Gastroesophageal sphincter (tissue), 4 donors: ENCODE data around the gene RHOA. TPM values are rescaled to one million over a fixed set of nuclear protein-coding genes. Genes with fewer than 3 reads are reported as not detected.

Experiments used
- ATAC-seq: fragments of 150-250 bp; one replicate; pipeline ENCODE4 v1.9.1; 2016; ENCODE audit warnings: mild to moderate bottlenecking, moderate library complexity
- H3K27ac ChIP-seq, 4 donors: fragments of 200-600 bp; sonication (generic) in 3 of 4; 1 replicate in 3 of 4; 2 replicates in 1 of 4; pipeline ENCODE4 v1.5.1; 2016 to 2019
- H3K27me3 ChIP-seq: fragments of 200-600 bp; sonication (generic); one replicate; pipeline ENCODE4 v1.5.1; 2019
- H3K36me3 ChIP-seq, 2 donors: fragments of 200-600 bp; sonication (generic); one replicate each; pipeline ENCODE4 v1.5.1; 2019; ENCODE audit warnings: control low read depth in 1 of 2
- H3K4me1 ChIP-seq, 3 donors: fragments of 200-600 bp; sonication (generic); 1 replicate in 2 of 3; 2 replicates in 1 of 3; pipeline ENCODE4 v1.5.1; 2016 to 2019; ENCODE audit warnings: control low read depth in 2 of 3
- H3K4me3 ChIP-seq, 2 donors: fragments of 200-600 bp; sonication (generic); one replicate each; pipeline ENCODE4 v1.5.1; 2019; ENCODE audit warnings: mild to moderate bottlenecking in 1 of 2, moderate library complexity in 1 of 2
- H3K9me3 ChIP-seq, 3 donors: fragments of 200-600 bp; sonication (generic); one replicate each; pipeline ENCODE4 v1.5.1; 2017 to 2019; ENCODE audit warnings: control low read depth in 2 of 3
- EP300 ChIP-seq: sonication (generic); formaldehyde crosslinking; IDR thresholded peaks from one replicate; pipeline ENCODE4 v1.6.1; 2017; ENCODE audit warnings: antibody characterized with exemption, mild to moderate bottlenecking
- POLR2A ChIP-seq, 2 donors: fragments of 450-650 bp; IDR thresholded peaks; one replicate each; pipeline ENCODE4 v1.6.1; 2017; ENCODE audit warnings: antibody characterized with exemption in 2 of 2, mild to moderate bottlenecking in 2 of 2, moderate library complexity in 1 of 2
- POLR2AphosphoS5 ChIP-seq: sonication (generic); formaldehyde crosslinking; IDR thresholded peaks from one replicate; pipeline ENCODE4 v1.6.1; 2017; ENCODE audit warnings: antibody characterized with exemption
- WGBS, 2 donors: methylation state at CpG; one replicate each; pipeline ENCODE4 v1.1.5; 2018; ENCODE audit warnings: low coverage in 1 of 2; 5-methylcytosine and 5-hydroxymethylcytosine counted together
- total RNA-seq, 4 donors: library from RNA; depleted of rRNA; stranded (reverse); fragments of >200 nt; gene quantifications; one replicate each; pipeline ENCODE4 v1.1.0, GENCODE V29; 2016
- TF ChIP-seq, protein P1 (sequence below), 4 experiments: fragments of 200-600 bp in 2 of 4; fragments of 450-650 bp in 2 of 4; sonication (generic) in 1 of 4; IDR thresholded peaks; one replicate each; pipeline ENCODE4 v1.5.1; 2017 to 2019; ENCODE audit warnings: antibody characterized with exemption in 4 of 4, mild to moderate bottlenecking in 2 of 4, moderate library complexity in 2 of 4

Gene RHOA
- total RNA-seq, 4 donors from 2014 or later: 401 to 524 (median 476) TPM

DNA sequence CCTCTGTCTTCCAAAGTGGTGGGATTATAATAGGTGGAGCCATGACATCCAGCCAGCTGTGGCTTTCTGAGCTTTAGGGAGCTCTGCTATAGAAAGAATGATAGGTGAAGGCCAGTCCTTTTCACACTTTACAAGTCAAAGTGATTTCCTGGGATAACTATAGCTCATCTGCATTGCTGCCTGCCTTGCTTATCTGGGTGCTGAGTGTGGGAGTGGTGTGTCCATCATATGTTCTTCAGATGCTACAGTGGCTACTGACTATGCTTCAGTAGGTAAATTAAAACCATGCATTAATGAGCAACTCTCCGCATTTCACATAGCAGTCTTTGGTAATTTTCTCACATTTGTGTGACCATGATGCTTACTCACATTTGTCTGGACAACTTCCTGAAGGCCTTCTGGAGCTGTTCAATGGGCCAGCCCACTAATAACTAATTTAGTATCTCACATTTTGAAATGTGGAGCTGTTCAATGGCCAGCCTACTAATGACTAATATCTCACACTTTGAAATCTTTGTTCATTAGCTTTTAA is 23.4 kb downstream of the RHOA start:
- ATAC-seq: no peak
- Histone ChIP-seq H3K4me3 (no peak overlapping the region), H3K36me3 (no peaks in the 10 kb centered on the region), H3K9me3 (no peaks in the 10 kb centered on the region), H3K4me1 (peaks cover 0 to 91% (median 12%) of the 10 kb centered on the region in 3 donors), H3K27me3 (no peaks in the 10 kb centered on the region), H3K27ac (no peak overlapping the region)
- TF ChIP-seq EP300 (no peak), POLR2A (IDR thresholded peaks at IDR 0.05) (no peak), POLR2AphosphoS5 (no peak)
- TF ChIP-seq, protein P1, sequence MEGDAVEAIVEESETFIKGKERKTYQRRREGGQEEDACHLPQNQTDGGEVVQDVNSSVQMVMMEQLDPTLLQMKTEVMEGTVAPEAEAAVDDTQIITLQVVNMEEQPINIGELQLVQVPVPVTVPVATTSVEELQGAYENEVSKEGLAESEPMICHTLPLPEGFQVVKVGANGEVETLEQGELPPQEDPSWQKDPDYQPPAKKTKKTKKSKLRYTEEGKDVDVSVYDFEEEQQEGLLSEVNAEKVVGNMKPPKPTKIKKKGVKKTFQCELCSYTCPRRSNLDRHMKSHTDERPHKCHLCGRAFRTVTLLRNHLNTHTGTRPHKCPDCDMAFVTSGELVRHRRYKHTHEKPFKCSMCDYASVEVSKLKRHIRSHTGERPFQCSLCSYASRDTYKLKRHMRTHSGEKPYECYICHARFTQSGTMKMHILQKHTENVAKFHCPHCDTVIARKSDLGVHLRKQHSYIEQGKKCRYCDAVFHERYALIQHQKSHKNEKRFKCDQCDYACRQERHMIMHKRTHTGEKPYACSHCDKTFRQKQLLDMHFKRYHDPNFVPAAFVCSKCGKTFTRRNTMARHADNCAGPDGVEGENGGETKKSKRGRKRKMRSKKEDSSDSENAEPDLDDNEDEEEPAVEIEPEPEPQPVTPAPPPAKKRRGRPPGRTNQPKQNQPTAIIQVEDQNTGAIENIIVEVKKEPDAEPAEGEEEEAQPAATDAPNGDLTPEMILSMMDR (IDR thresholded peaks at IDR 0.05): no peak
- 92 to 100% methylated on average over 1 of the region's 1 CpG for WGBS, 2 donors

DNA sequence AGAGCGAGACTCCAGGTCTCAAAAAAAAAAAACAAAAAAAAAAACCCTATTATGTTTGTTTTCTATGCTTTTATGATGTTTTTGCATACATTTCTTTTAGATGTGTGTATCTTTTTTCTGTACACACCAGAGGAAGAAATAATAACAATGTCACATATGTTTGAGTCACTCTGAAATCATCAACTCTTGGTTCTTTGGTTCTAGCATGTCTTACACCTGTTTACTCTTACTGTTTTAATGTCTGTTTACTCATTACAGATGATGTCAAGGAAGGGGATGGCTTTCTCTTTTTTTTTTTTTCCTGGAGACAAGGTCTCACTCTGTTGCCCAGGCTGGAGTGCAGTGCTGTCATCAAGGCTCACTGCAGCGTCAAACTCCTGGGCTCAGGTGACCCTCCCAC is 24.1 kb downstream of the RHOA start:
- Histone ChIP-seq H3K27ac (no peak overlapping the region), H3K4me3 (no peak overlapping the region), H3K4me1 (peaks cover 0 to 92% (median 7%) of the 10 kb centered on the region in 3 donors), H3K27me3 (no peaks in the 10 kb centered on the region), H3K36me3 (no peaks in the 10 kb centered on the region), H3K9me3 (no peaks in the 10 kb centered on the region)
- TF ChIP-seq POLR2A (IDR thresholded peaks at IDR 0.05) (no peak), POLR2AphosphoS5 (no peak), EP300 (no peak)
- TF ChIP-seq, protein P1 (IDR thresholded peaks at IDR 0.05): no peak
- ATAC-seq: no peak
- WGBS, 2 donors: 90 to 93% methylated on average over 1 to 2 of the region's 2 CpGs

DNA sequence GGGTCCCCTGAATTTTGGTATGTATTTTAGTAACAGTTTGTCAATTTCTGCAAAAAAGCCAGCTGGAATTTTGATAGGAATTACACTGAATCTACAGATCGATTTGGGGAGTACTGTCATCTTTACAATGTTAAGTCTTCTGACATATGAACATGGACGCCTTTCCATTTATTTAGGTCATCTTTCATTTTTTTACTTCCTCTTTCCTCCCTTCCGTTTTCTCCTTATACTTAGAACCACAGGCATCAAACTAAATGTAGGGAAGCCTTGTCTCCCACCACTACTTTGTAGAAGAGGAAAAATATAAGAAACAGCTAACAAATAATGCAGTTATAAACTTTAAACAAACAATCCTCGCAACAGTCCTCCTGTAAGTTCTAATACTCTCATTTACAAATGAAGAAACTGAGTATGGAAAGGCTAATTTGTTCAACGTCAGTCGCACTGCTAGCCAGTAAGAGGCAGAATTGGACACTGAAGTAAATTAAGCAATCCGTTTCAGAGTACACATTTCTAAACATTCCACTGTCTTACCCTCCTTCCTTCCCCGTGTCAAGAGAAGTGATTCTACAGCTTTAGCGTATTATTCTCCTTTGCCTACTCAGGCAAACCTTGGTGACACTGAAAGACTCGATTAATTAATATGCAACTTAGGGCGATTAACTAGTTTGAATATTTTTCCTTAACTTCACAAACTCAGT is 25.6 kb downstream of the RHOA start:
- Histone ChIP-seq H3K27ac (no peak overlapping the region), H3K4me3 (no peak overlapping the region), H3K4me1 (peaks cover 0 to 95% (median 7%) of the 10 kb centered on the region in 3 donors), H3K27me3 (no peaks in the 10 kb centered on the region), H3K36me3 (no peaks in the 10 kb centered on the region), H3K9me3 (no peaks in the 10 kb centered on the region)
- 65 to 68% methylated on average over 8 to 11 of the region's 11 CpGs for WGBS, 2 donors
- no peak for TF ChIP-seq POLR2A (IDR thresholded peaks at IDR 0.05)
- TF ChIP-seq, protein P1 (IDR thresholded peaks at IDR 0.05): no peak
- TF ChIP-seq POLR2AphosphoS5: no peak
- no peak for TF ChIP-seq EP300
- peak; percentile 43 for ATAC-seq

DNA sequence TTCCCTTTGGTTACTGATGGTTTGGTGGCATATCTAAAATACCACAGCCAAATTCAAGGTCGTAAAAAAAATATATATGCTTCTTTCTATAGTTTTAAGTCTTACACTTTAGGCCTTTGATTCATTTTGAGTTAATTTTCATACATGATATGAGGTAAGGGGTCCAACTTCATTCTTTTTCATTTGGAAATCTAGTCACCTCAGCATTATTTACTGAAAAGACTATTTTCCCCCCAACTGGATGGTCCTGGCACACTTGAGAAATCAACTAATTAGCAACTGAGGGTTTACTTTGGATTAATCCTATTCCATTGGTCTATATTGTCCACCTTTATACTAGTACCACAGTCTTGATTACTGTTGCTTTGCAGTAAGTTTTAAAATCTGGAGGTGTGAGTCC is 26.2 kb downstream of the RHOA start:
- Histone ChIP-seq H3K9me3 (no peaks in the 10 kb centered on the region), H3K36me3 (no peaks in the 10 kb centered on the region), H3K4me3 (no peak overlapping the region), H3K27me3 (no peaks in the 10 kb centered on the region), H3K27ac (no peak overlapping the region), H3K4me1 (peaks cover 0 to 95% (median 7%) of the 10 kb centered on the region in 3 donors)
- no peak for ATAC-seq
- 77 to 86% methylated on average over 1 of the region's 1 CpG for WGBS, 2 donors
- no peak for TF ChIP-seq POLR2A (IDR thresholded peaks at IDR 0.05)
- TF ChIP-seq, protein P1 (IDR thresholded peaks at IDR 0.05): no peak
- TF ChIP-seq EP300: no peak
- no peak for TF ChIP-seq POLR2AphosphoS5

DNA sequence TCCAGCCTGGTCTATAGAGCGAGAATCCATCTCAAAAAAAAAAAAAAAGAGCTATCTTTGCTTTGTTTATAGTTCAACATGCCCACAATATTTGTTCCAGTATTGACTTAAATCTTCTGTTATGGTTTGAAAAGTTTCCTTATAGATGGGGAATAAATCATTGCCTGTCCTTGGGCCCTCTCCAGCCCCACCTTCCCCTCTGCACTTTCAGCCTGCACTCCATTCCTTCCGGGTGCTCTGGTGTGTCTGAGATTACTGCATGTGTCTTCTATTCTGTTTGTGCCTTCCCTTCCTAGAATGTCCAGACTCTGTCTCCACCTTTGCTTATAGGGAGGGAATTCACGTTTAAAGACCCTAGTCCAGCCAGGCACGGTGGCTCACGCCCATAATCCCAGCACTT is 28.4 kb downstream of the RHOA start:
- no peak for ATAC-seq
- WGBS, 2 donors: 64 to 80% methylated on average over 2 of the region's 5 CpGs
- H3K9me3 ChIP-seq: no peaks in the 10 kb centered on the region

More for the DNA sequence above, 28.4 kb downstream of the RHOA start:
- Histone ChIP-seq H3K27me3 (no peaks in the 10 kb centered on the region), H3K4me3 (no peak overlapping the region), H3K27ac (no peak overlapping the region), H3K36me3 (no peaks in the 10 kb centered on the region), H3K4me1 (peaks cover 0 to 92% (median 15%) of the 10 kb centered on the region in 3 donors)
- TF ChIP-seq EP300: no peak
- TF ChIP-seq, protein P1 (IDR thresholded peaks at IDR 0.05): no peak
- TF ChIP-seq POLR2A (IDR thresholded peaks at IDR 0.05): no peak
- TF ChIP-seq POLR2AphosphoS5: no peak
